GM21423 (cell line): ENCODE data around the gene PLD2.

Experiments
- ATAC-seq: cut with Tn5 transposase; IDR thresholded peaks from one replicate; pipeline ENCODE4 v1.9.1; 2021; ENCODE audit warnings: mild to moderate bottlenecking, moderate library complexity; ENCODE audit not compliant: unreplicated experiment

Gene PLD2

GRCh38 chr17:4833941-4834680 is 27.2 kb downstream of the PLD2 start:
- no peak for ATAC-seq

- no peak for ATAC-seq
These were observed 27.7 kb downstream of the PLD2 start for GRCh38 chr17:4834681-4835020.

DNA sequence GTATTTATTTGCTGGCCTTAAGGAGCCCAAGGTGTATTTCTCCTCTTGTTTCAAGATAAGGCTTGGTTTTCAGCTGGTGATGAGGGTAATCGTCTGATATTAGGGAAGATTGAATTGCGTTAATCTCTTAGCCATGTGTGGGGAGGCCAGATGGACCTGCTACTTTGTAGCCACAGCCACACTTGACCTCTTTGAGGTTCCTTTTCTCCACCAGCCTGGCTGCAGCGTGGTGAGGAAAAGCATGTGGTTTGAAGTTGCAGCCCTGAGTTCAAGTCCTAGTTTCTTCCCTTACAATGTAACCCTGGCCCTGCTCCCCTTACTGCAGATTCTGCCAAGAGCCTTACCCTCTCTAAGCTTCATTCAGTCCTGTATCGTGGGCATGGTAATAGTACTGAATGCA is 29.3 kb downstream of the PLD2 start:
- no peak for ATAC-seq

DNA sequence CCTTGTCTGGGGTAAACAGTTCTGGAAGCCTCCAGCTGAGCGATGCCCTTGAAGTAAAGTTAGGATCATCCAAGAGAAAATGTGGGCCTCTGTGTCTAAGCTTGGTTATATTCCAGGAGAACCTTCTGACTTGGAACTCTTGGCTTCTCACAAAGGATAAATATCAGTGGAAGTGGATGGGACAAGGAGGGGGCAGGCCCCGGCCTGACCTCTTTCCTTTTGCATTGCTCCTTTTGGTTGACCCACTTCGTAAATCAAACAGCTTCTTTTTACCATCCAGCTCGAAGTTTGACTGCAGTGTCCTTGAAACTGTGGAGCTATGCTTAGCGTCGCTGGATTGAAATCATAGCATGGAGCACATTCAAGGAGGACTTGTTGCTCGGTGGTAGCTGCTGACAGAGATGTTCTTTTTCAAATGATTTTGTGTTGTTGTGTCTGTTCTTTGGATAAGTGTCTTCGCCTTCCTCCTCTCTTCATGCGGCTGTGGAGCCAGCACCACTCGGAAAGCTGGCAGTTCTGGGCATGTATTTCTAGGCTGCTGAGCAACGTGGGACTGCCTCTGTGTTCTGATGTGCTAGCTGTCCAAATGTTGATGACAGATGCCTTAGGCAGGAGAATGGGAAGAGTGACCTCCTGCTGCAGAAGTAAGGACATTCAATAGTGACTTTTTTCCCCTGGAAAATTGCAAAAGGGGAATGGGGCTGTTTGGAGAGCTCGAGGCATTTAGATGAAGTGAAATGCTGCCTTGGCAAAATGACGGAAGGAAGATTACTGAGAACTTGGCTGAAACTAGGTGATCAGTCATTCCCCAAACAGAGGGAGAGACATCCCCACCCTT is 30.7 kb downstream of the PLD2 start:
- no peak for ATAC-seq

DNA sequence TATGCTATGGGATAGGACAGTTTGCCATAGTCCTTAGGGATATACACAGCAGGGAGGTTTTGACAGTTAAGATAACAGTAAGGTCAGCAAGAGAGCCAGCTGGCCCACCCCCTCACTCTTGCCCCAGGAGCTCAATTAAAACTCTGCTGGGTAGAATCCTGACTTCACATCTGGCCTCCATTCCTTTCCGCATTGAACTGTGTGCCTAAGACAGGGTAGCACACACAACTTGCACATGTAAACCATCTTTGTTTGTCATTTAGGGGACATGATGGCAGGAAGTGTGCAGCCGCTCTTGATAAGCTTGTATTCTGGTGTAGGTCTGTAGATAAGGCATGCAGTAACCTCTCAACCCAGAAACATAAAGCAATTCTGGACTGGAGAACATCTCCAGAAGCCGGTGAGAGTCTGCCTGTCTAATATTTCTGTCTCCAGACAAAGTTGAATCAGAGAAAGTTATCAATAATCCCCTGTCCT is 31.4 kb downstream of the PLD2 start:
- ATAC-seq = no peak

DNA sequence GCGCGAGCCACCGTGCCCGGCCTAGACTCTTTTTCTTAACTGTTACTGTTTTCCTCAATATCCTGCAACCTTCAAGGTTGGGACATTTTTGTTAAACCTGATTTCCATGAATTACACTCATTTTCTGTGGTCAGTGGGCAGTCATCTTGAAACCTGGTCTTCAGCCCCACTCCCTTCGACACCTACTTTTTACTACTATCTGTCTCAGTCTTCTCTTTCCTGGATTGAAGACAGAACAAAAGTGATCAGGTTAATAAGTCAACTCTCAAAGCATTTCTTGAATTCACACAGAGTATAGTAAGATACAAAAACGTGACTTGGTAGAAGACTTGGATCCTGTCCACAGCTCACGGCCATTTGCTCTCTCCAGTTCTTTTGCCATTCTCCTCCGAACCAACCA is 32.3 kb downstream of the PLD2 start:
- no peak for ATAC-seq

DNA sequence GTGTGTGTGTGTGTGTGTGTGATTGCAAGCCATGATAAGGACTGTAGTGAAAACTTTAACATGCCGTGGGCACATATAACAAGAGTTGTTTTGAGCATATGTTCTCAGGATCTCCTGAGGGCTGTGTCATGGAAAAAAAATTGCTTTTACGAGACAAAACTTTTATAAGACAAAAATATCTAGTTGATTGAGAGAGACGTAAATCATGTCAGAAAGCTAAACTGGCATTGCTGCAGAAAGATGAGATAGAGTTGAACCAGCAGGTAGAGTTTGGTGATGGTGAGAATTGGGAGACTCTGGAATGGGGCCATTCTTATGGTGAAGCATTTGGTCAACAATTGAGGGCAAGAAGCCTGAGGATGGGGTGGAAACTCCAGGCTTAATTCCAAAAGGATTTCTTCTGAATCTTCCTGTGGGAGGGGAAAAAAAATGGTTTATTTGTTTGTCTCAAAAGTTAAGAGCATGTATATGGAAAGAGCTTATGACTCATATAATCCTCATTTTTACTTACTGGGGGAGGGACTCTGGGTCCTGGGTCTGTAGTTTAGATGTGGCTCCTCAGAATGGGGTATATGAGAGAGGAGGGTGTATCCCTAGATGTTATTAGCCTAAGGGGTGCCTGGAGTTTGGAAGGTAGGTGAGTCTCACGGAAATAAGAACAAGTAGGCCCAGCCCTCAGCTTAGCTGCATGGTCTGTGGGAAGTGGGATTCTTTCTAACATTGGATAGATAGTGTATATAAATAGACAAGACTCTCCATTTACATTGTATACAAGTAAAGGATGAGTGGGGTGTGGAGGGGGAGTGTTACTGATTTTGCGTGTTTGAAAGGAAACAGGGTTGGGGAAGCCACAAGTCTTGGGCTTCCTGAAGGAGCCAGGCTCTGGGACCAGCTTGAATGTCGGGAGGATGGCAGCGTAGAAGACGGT is 33.3 kb downstream of the PLD2 start:
- no peak for ATAC-seq

DNA sequence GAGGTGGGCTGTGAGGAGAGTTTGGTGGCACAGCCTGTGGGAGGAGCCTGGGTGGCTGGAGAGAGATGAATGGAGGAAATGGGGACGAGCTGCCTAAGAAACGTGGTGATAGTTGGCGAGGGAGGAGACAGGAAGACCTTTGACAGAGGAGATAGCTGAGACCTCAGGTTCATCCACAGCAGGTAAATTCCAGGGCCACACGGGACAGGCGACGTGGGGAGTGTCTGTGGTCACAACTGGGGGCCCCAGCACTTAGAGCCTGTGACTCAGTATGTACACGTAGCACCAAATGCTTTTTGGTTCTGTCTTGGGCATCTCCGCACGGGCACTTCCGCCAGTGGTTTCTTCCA is 33.9 kb downstream of the PLD2 start:
- no peak for ATAC-seq

DNA sequence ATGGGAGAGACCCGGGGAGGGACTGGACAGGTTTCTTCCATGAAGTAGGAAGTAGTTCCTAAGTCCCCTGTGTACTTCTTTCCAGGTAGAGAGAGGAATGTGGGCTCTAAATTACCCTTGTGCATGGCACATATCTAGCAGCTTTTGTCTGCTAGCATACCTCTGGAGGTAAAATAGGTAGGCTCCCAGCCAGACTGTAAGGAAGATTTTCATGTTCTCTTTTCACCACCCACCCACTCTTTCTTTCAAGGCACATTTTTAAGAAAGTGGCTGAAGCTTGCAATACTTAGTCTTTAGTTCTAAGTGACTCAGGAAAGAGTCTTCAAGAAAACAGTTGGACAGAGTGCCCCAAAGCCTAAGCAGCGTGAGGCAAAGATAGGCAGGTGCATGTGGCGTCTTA is 35.4 kb downstream of the PLD2 start:
- ATAC-seq = no peak

DNA sequence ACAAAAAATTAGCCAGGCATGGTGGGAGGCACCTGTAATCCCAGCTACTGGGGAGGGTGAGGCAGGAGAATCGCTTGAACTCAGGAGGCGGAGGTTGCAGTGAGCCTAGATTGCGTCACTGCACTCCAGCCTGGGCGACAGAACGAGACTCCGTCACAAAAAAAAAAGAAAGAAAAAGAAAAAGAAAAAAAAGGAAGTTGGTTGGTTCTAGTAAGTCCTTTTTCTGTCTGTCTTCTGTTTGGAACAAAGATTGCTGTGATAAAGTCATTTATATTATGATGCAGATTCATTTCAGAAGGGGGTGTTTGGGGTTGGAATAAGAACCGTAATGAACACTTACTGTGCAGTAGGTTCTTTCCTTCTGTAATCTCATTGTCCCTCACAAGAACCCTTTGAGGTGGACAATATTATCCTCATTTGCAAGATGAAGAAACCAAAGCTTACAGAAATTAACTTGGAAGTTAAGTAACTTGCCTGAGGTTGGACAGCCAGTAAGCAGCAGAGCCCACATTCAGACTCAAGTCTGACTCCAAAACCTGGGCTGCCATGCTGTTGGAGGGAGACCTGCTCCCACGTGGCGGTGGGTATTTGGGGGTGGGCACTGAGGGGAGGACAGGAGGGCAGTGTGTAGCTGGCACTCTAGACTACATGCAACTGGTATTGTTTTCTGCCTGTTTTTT is 36.5 kb downstream of the PLD2 start:
- no peak for ATAC-seq

- no peak for ATAC-seq
These were observed 38.2 kb downstream of the PLD2 start for GRCh38 chr17:4845118-4845517.

GRCh38 chr17:4846635-4847390 is 39.9 kb downstream of the PLD2 start:
- no peak for ATAC-seq

DNA sequence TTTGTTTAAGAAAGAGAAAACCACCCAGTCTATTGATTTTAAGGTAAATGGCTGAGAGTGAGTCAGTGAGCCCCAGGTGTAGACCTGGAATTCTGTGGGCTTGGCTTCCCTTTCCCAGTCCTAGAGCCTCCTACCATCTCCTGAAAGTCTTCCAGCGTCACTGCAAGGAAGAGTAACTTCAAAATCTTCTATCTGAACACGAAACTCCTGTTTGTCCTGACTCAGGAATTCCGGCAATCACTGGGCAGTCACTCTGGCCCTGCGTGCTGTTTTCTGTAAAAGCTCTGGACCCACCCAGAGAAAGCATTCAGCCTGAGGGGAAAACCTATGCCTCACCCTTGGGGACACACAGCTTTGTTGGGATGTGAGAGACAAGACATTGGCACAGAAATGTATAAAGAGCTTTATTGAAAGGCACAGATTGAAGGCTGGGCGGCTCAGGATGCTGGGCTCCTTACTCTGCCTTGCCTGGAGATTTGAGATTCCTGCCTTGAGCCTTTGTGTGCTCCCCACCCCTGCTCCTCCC is 42.1 kb downstream of the PLD2 start:
- ATAC-seq = no peak

DNA sequence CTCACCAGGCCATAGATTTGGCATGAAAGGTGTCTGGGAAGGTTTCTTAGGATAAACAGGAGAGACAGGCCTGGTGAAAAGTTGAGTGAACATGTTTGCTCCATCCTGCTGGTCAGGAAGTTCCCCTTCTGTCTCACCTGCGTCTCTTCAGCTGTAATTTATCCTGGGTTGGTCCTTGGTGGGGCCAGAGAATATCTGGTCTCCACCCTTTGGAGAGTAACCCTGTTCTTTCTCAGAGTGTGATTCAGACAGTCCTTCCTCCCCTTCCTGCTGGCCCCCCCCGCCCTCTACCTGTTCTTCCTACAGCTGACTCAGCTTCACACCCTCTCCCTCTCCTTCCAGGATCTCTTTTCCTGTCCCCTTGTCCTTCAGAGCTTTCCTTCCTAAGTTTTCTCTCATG is 43.3 kb downstream of the PLD2 start:
- no peak for ATAC-seq

GRCh38 chr17:4851084-4851483 is 44.1 kb downstream of the PLD2 start:
- no peak for ATAC-seq

DNA sequence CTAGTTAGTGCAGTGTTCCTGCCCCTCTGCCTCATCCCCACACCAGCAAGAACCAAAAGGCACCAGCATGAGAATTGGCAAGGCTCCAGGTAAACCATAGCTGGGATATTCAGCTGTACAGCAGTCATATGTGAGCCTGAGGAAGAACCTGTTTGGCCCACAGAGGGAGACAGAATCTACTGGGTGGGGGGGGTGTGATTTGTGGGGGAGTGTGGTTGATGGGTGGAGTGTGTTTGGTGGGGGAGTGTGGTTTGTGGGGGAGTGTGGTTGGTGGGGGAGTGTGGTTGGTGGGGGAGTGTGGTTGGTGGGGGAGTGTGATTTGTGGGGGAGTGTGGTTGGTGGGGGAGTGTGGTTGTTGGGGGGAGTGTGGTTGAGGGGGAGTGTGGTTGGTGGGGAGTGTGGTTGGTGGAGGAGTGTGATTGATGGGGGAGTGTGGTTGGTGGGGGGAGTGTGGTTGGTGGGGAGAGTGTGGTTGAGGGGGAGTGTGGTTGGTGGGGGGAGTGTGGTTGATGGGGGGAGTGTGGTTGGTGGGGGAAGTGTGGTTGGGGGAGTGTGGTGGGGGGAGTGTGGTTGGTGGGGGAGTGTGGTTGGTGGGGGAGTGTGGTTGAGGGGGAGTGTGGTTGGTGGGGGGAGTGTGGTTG is 45.7 kb downstream of the PLD2 start:
- ATAC-seq = no peak

DNA sequence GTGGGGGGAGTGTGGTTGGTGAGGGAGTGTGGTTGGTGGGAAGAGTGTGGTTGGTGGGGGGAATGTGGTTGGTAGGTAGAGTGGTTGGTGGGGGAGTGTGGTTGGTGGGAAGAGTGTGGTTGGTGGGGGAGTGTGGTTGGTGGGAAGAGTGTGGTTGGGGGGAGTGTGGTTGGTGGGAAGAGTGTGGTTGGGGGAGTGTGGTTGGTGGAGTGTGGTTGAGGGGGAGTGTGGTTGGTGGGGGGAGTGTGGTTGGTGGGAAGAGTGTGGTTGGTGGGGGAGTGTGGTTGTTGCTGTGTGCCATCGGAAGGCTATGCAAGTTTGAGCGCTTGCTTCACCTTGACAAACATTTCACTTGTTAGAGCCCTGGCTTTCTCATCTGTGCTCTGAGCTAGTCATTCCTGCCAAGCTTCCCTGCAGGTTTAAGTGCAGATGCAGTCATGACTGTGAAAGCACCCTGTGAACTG is 46.3 kb downstream of the PLD2 start:
- ATAC-seq = no peak

GRCh38 chr17:4854111-4854681 is 47.2 kb downstream of the PLD2 start:
- no peak for ATAC-seq
